Measurements from ENCODE around the gene UFD1. TPM values are rescaled to one million over a fixed set of nuclear protein-coding genes. Genes with fewer than 3 reads are reported as not detected.

Gene UFD1
- total and polyA plus RNA-seq, 2 of the 4 experiments (the other 2 are of a cell fraction) = 149 to 152 TPM

DNA sequence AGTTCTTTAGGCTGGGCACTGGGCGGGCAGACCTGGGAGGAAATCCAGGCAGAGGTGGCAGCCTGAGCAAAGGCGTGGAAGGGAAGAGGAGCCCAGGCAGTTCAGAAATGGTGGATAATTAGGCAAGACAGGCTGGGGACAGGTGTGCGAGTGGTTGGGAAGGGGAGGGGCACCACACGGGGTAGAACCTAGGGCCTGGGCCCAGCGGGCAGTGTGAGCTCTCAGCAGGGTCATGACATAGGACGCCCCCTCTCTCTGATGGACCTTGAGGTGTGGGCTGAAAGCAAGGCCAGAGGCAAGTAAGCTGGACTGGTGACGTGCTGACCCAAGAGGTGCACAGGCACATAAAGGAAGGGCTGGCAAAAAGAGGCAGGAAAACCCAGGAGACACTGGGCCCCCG is 6.8 kb downstream of the UFD1 start:
- no peak overlapping the region for H2BK120ac ChIP-seq (ENCODE audit: low read depth, low read length)
- no peak for TF ChIP-seq MAZ (IDR thresholded peaks at IDR 0.05; ENCODE audit: borderline replicate concordance, low read depth, low read length)
- TF ChIP-seq, protein P1, sequence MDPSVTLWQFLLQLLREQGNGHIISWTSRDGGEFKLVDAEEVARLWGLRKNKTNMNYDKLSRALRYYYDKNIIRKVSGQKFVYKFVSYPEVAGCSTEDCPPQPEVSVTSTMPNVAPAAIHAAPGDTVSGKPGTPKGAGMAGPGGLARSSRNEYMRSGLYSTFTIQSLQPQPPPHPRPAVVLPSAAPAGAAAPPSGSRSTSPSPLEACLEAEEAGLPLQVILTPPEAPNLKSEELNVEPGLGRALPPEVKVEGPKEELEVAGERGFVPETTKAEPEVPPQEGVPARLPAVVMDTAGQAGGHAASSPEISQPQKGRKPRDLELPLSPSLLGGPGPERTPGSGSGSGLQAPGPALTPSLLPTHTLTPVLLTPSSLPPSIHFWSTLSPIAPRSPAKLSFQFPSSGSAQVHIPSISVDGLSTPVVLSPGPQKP (IDR thresholded peaks at IDR 0.05; ENCODE audit: borderline replicate concordance, low read depth, low read length) = no peak
- TF ChIP-seq RAD21 (IDR thresholded peaks at IDR 0.05; ENCODE audit: low read length) = no peak
- TF ChIP-seq RCOR1 (IDR thresholded peaks at IDR 0.05; ENCODE audit: insufficient replicate concordance, low read length) = no peak
- TF ChIP-seq, protein P2, sequence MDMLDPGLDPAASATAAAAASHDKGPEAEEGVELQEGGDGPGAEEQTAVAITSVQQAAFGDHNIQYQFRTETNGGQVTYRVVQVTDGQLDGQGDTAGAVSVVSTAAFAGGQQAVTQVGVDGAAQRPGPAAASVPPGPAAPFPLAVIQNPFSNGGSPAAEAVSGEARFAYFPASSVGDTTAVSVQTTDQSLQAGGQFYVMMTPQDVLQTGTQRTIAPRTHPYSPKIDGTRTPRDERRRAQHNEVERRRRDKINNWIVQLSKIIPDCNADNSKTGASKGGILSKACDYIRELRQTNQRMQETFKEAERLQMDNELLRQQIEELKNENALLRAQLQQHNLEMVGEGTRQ (IDR thresholded peaks at IDR 0.05; ENCODE audit: low read depth, low read length) = no peak
- no peak for TF ChIP-seq CEBPB (IDR thresholded peaks at IDR 0.05; ENCODE audit: low read depth, low read length)
- TF ChIP-seq MAFK (IDR thresholded peaks at IDR 0.05; ENCODE audit: low read depth, low read length) = no peak
- TF ChIP-seq, protein P3, sequence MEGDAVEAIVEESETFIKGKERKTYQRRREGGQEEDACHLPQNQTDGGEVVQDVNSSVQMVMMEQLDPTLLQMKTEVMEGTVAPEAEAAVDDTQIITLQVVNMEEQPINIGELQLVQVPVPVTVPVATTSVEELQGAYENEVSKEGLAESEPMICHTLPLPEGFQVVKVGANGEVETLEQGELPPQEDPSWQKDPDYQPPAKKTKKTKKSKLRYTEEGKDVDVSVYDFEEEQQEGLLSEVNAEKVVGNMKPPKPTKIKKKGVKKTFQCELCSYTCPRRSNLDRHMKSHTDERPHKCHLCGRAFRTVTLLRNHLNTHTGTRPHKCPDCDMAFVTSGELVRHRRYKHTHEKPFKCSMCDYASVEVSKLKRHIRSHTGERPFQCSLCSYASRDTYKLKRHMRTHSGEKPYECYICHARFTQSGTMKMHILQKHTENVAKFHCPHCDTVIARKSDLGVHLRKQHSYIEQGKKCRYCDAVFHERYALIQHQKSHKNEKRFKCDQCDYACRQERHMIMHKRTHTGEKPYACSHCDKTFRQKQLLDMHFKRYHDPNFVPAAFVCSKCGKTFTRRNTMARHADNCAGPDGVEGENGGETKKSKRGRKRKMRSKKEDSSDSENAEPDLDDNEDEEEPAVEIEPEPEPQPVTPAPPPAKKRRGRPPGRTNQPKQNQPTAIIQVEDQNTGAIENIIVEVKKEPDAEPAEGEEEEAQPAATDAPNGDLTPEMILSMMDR (conservative IDR thresholded peaks at IDR 0.05; ENCODE audit: low read depth, low read length) = no peak
- TF ChIP-seq RFX5 (IDR thresholded peaks at IDR 0.05; ENCODE audit: low read depth, low read length) = no peak
- no peak for TF ChIP-seq BHLHE40 (IDR thresholded peaks at IDR 0.05; ENCODE audit: low read depth, low read length)
- TF ChIP-seq MXI1 (IDR thresholded peaks at IDR 0.05; ENCODE audit: borderline replicate concordance, low read depth, low read length) = no peak
- no peak overlapping the region for H2BK5ac ChIP-seq (ENCODE audit: low read depth, low read length, poor library complexity, severe bottlenecking)
- no peak overlapping the region for H3K14ac ChIP-seq (replicated peaks; ENCODE audit: low read depth, low read length)
- H4K91ac ChIP-seq (ENCODE audit: insufficient read depth, low read depth, low read length) = no peak overlapping the region
- no peaks in the 10 kb centered on the region; the same call in 1 of the 2 replicates for H3K4me1 ChIP-seq (ENCODE audit: control insufficient read depth, insufficient read depth, low read length)
- H4K8ac ChIP-seq (ENCODE audit: low read depth in 2 of 2, low read length in 2 of 2) = no peak overlapping the region
- peaks cover 74% of the 10 kb centered on the region for H3K36me3 ChIP-seq (ENCODE audit: control insufficient read depth, insufficient read depth, low read length)
- H2AK5ac ChIP-seq (ENCODE audit: low read depth, low read length) = no peak overlapping the region
- no peak overlapping the region for H3K4me3 ChIP-seq (ENCODE audit: insufficient read depth, low read depth, low read length)
- dilution Hi-C loops (cut with HindIII; ENCODE audit: low sequenced_read_pairs, unreplicated experiment) (no loop called here), in situ Hi-C loops (cut with MboI; ENCODE audit: low sequenced_read_pairs) (no loop called here), intact Hi-C loops (cut with micrococcal nuclease) (no loop called here)
- peaks cover 5% of the 10 kb centered on the region for H3K9me1 ChIP-seq (ENCODE audit: insufficient read depth, low read length)
- no peaks in the 10 kb centered on the region for H3K9me3 ChIP-seq (ENCODE audit: control insufficient read depth, insufficient read depth, low read length)
- peaks cover 26 to 64% of the 10 kb centered on the region in 2 experiments for H3K79me1 ChIP-seq (ENCODE audit: low read depth in 1 of 2, low read length in 2 of 2)
- ATAC-seq (ENCODE audit: low read depth) (no peak), DNase-seq (no peak)
- H4K5ac ChIP-seq (ENCODE audit: low read depth, low read length) = no peak overlapping the region
- H4K20me1 ChIP-seq (ENCODE audit: insufficient read depth, low read length) = peaks cover 52% of the 10 kb centered on the region
- H3K27me3 ChIP-seq (ENCODE audit: control insufficient read depth, insufficient read depth, low read length) = no peaks in the 10 kb centered on the region
- H2AK9ac ChIP-seq (replicated peaks; ENCODE audit: low read depth, low read length, poor library complexity) = no peak overlapping the region
- H3K27ac ChIP-seq (ENCODE audit: insufficient read depth, low read length) = no peak overlapping the region
- ChIA-PET CTCF (no interaction called here), POLR2A (ENCODE audit: unreplicated experiment) (no interaction called here)
- no peak overlapping the region for H2BK15ac ChIP-seq (ENCODE audit: low read depth, low read length)
- 95% methylated on average over 3 of the region's 8 CpGs; no CpG with 5 or more reads in 1 of the 2 experiments for WGBS, 2 experiments (ENCODE audit: extremely low coverage in 2 of 2, insufficient read length in 1 of 2)
- no peak overlapping the region for H3K18ac ChIP-seq (ENCODE audit: low read depth, low read length)
- H3K23ac ChIP-seq (ENCODE audit: low read depth, low read length) = no peak overlapping the region
- no peak overlapping the region for H2BK20ac ChIP-seq (ENCODE audit: low read depth, low read length)
- no peak overlapping the region for H3K56ac ChIP-seq (ENCODE audit: extremely low read depth, insufficient read depth, low read length)
- no peak overlapping the region for H2AFZ ChIP-seq (replicated peaks; ENCODE audit: low read length, poor library complexity)
- no peak overlapping the region for H3K4ac ChIP-seq (ENCODE audit: low read depth, low read length)
- no TSS peak for BruUV-seq (replicated peaks)
- no peak overlapping the region for H3K4me2 ChIP-seq (ENCODE audit: low read depth, low read length)
- no peak overlapping the region for H3K9ac ChIP-seq (ENCODE audit: low read depth, low read length)
